ENCODE measurements around the gene SAP130.

Gene SAP130

GRCh38 chr2:128027801-128028667, at the start of gene SAP130:
Gene SAP130, minus strand, starts transcription at chr2:128028059. Its CDS starts 1,767 bp downstream, at chr2:128026292.
- DNase-seq (ENCODE audit: low spot score) = peak; percentile 96

GRCh38 chr2:128076461-128077106, 48.7 kb upstream of the SAP130 start:
- no peak for DNase-seq (ENCODE audit: low spot score)

- DNase-seq (ENCODE audit: low spot score) = no peak
Measured at GRCh38 chr2:128073278-128073677, 45.4 kb upstream of the SAP130 start.

- DNase-seq (ENCODE audit: low spot score) = no peak
Measured at GRCh38 chr2:128069769-128070168, 41.9 kb upstream of the SAP130 start.

- DNase-seq (ENCODE audit: low spot score) = no peak
Measured at GRCh38 chr2:128064353-128064752, 36.5 kb upstream of the SAP130 start.

- no peak for DNase-seq (ENCODE audit: low spot score)
Measured at GRCh38 chr2:128062571-128062970, 34.7 kb upstream of the SAP130 start.

GRCh38 chr2:128058114-128058513, 30.3 kb upstream of the SAP130 start:
- DNase-seq (ENCODE audit: low spot score) = no peak

GRCh38 chr2:128057334-128057733, 29.5 kb upstream of the SAP130 start:
- DNase-seq (ENCODE audit: low spot score) = no peak

- no peak for DNase-seq (ENCODE audit: low spot score)
Measured at GRCh38 chr2:128054104-128054885, 26.4 kb upstream of the SAP130 start.

- no peak for DNase-seq (ENCODE audit: low spot score)
Measured at GRCh38 chr2:128053331-128053730, 25.5 kb upstream of the SAP130 start.

- no peak for DNase-seq (ENCODE audit: low spot score)
Measured at GRCh38 chr2:128043041-128043440, 15.2 kb upstream of the SAP130 start.

GRCh38 chr2:128041561-128041960, 13.7 kb upstream of the SAP130 start:
- no peak for DNase-seq (ENCODE audit: low spot score)

GRCh38 chr2:128040166-128040771, 12.4 kb upstream of the SAP130 start:
- no peak for DNase-seq (ENCODE audit: low spot score)

GRCh38 chr2:128039535-128039934, 11.7 kb upstream of the SAP130 start:
- no peak for DNase-seq (ENCODE audit: low spot score)

GRCh38 chr2:128038411-128038810, 10.6 kb upstream of the SAP130 start:
- no peak for DNase-seq (ENCODE audit: low spot score)

GRCh38 chr2:128037649-128038048, 9.8 kb upstream of the SAP130 start:
- DNase-seq (ENCODE audit: low spot score) = no peak

GRCh38 chr2:128036748-128037607, 9.1 kb upstream of the SAP130 start:
- no peak for DNase-seq (ENCODE audit: low spot score)

- DNase-seq (ENCODE audit: low spot score) = no peak
Measured at GRCh38 chr2:128032092-128032491, 4.2 kb upstream of the SAP130 start.

- DNase-seq (ENCODE audit: low spot score) = peak; percentile 14
Measured at GRCh38 chr2:128028668-128029054, 802 bp upstream of the SAP130 start.

- DNase-seq (ENCODE audit: low spot score) = peak; percentile 99
Measured at GRCh38 chr2:128027278-128027800, 520 bp downstream of the SAP130 start.

Data from globus pallidus (tissue), 1 donor.